GM19467 (cell line): ENCODE results near the gene PDK2.
"Not testable (repeated sequence)": the region's sequence is repeated elsewhere in the genome, so short reads cannot be mapped to it uniquely, and the experiment has no call there.

ENCODE experiments used
- ATAC-seq: cut with Tn5 transposase; IDR thresholded peaks from one replicate; pipeline ENCODE4 v1.9.1; 2021; ENCODE audit warnings: mild to moderate bottlenecking, moderate library complexity; ENCODE audit not compliant: unreplicated experiment

PDK2 gene

GRCh38 chr17:50058296-50058953 lies 36.7 kb upstream of the PDK2 start:
- no peak for ATAC-seq

GRCh38 chr17:50059256-50059655 lies 35.9 kb upstream of the PDK2 start:
- ATAC-seq, result no peak

GRCh38 chr17:50059759-50060273 lies 35.3 kb upstream of the PDK2 start:
- ATAC-seq, result no peak

- ATAC-seq, result no peak
These were observed 34.0 kb upstream of the PDK2 start for GRCh38 chr17:50060951-50061712.

- ATAC-seq, result not testable (repeated sequence)
These were observed 33.5 kb upstream of the PDK2 start for GRCh38 chr17:50061713-50062045.

GRCh38 chr17:50062293-50063243 lies 32.6 kb upstream of the PDK2 start:
- ATAC-seq, result no peak

GRCh38 chr17:50063561-50064252 lies 31.4 kb upstream of the PDK2 start:
- no peak for ATAC-seq

- no peak for ATAC-seq
These were observed 30.7 kb upstream of the PDK2 start for GRCh38 chr17:50064253-50065001.

- no peak for ATAC-seq
These were observed 30.1 kb upstream of the PDK2 start for GRCh38 chr17:50065056-50065455.

- no peak for ATAC-seq
These were observed 28.2 kb upstream of the PDK2 start for GRCh38 chr17:50066995-50067394.

- no peak for ATAC-seq
These were observed 27.2 kb upstream of the PDK2 start for GRCh38 chr17:50067996-50068395.

GRCh38 chr17:50070908-50071680 lies 24.1 kb upstream of the PDK2 start:
- ATAC-seq, result no peak

- ATAC-seq, result no peak
These were observed 23.5 kb upstream of the PDK2 start for GRCh38 chr17:50071692-50072091.

- no peak for ATAC-seq
These were observed 23.0 kb upstream of the PDK2 start for GRCh38 chr17:50072130-50072529.

- ATAC-seq, result no peak
These were observed 22.2 kb upstream of the PDK2 start for GRCh38 chr17:50072925-50073324.

GRCh38 chr17:50074227-50074626 lies 20.9 kb upstream of the PDK2 start:
- ATAC-seq, result no peak

- no peak for ATAC-seq
These were observed 19.6 kb upstream of the PDK2 start for GRCh38 chr17:50075446-50076032.

GRCh38 chr17:50076221-50076590 lies 18.9 kb upstream of the PDK2 start:
- ATAC-seq, result no peak
